Neural progenitor cell (in vitro differentiated cells): ENCODE measurements around the gene ARRDC3. TPM values are rescaled to one million over a fixed set of nuclear protein-coding genes. Genes with fewer than 3 reads are reported as not detected.
"Not testable (repeated sequence)": the region's sequence is repeated elsewhere in the genome, so short reads cannot be mapped to it uniquely, and the experiment has no call there.

Experiments used
- DNase-seq: peaks from one replicate; pipeline ENCODE4 v3.0.0-alpha.2; 2016; ENCODE audit warnings: low spot score
- H2AFZ ChIP-seq: fragments of 200-600 bp; sonication (generic); replicated peaks from 2 replicates; pipeline ENCODE4 v1.6.1; 2016; ENCODE audit warnings: antibody characterized with exemption
- H3F3A ChIP-seq: fragments of 200-600 bp; sonication (generic); 2 replicates; pipeline ENCODE4 v1.6.1; 2016; ENCODE audit warnings: antibody characterized with exemption, low read depth
- H3K27ac ChIP-seq: fragments of 200-600 bp; sonication (generic); 2 replicates; pipeline ENCODE4 v1.5.1; 2016; ENCODE audit warnings: mild to moderate bottlenecking
- H3K27me3 ChIP-seq: fragments of 200-600 bp; sonication (generic); 2 replicates; pipeline ENCODE4 v1.6.1; 2016; ENCODE audit warnings: mild to moderate bottlenecking, moderate library complexity
- H3K36me3 ChIP-seq: fragments of 200-600 bp; sonication (generic); 2 replicates; pipeline ENCODE4 v1.5.1; 2016
- H3K4me1 ChIP-seq: fragments of 200-600 bp; sonication (generic); 2 replicates; pipeline ENCODE4 v1.6.1; 2016; ENCODE audit warnings: mixed run types
- H3K4me2 ChIP-seq: fragments of 200-600 bp; sonication (generic); 2 replicates; pipeline ENCODE4 v1.6.1; 2016
- H3K4me3 ChIP-seq: fragments of 200-600 bp; sonication (generic); 2 replicates; pipeline ENCODE4 v1.5.1; 2016
- H3K79me2 ChIP-seq: fragments of 200-600 bp; sonication (generic); 2 replicates; pipeline ENCODE4 v1.6.1; 2016; ENCODE audit warnings: low read depth
- H3K9ac ChIP-seq: fragments of 200-600 bp; sonication (generic); 2 replicates; pipeline ENCODE4 v1.6.1; 2016
- H3K9me3 ChIP-seq: fragments of 200-600 bp; sonication (generic); 2 replicates; pipeline ENCODE4 v1.5.1; 2016; ENCODE audit warnings: low read depth
- H4K20me1 ChIP-seq: fragments of 200-600 bp; sonication (generic); 2 replicates; pipeline ENCODE4 v1.6.1; 2016; ENCODE audit warnings: low read depth
- H3K27ac Mint-ChIP-seq: 3 replicates; pipeline ENCODE4 v1.8.0; 2021; ENCODE audit warnings: mixed read lengths
- H3K27me3 Mint-ChIP-seq: 2 replicates; pipeline ENCODE4 v1.8.0; 2022; ENCODE audit warnings: low read depth, mild to moderate bottlenecking, inconsistent platforms, moderate library complexity, mixed read lengths; ENCODE audit not compliant: insufficient read depth
- H3K36me3 Mint-ChIP-seq: 3 replicates; pipeline ENCODE4 v1.8.0; 2021; ENCODE audit warnings: mixed read lengths
- H3K4me1 Mint-ChIP-seq: 3 replicates; pipeline ENCODE4 v1.8.0; 2021; ENCODE audit warnings: mixed read lengths
- H3K4me3 Mint-ChIP-seq: 3 replicates; pipeline ENCODE4 v1.8.0; 2021; ENCODE audit warnings: mild to moderate bottlenecking, moderate library complexity, mixed read lengths
- H3K9me3 Mint-ChIP-seq: 3 replicates; pipeline ENCODE4 v1.8.0; 2020; ENCODE audit warnings: mixed read lengths
- CTCF ChIP-seq: fragments of 200-600 bp; sonication (generic); IDR thresholded peaks from 2 replicates; pipeline ENCODE4 v1.5.1; 2017; ENCODE audit warnings: antibody characterized with exemption, mild to moderate bottlenecking
- EZH2 ChIP-seq: fragments of 200-600 bp; sonication (generic); IDR thresholded peaks from 2 replicates; pipeline ENCODE4 v1.6.1; 2017; ENCODE audit warnings: antibody characterized with exemption, mild to moderate bottlenecking, moderate library complexity
- EZH2phosphoT487 ChIP-seq: fragments of 200-600 bp; sonication (generic); IDR thresholded peaks from 2 replicates; pipeline ENCODE4 v1.6.1; 2017; ENCODE audit warnings: antibody characterized with exemption
- total RNA-seq: library from RNA; depleted of rRNA; stranded (reverse); fragments of >200 nt; gene quantifications from 2 replicates; pipeline ENCODE4 v1.2.3, GENCODE V29; 2015; ENCODE audit warnings: low replicate concordance

ARRDC3 gene
- total RNA-seq, 1 donor from 2014 or later: 126 TPM

DNA sequence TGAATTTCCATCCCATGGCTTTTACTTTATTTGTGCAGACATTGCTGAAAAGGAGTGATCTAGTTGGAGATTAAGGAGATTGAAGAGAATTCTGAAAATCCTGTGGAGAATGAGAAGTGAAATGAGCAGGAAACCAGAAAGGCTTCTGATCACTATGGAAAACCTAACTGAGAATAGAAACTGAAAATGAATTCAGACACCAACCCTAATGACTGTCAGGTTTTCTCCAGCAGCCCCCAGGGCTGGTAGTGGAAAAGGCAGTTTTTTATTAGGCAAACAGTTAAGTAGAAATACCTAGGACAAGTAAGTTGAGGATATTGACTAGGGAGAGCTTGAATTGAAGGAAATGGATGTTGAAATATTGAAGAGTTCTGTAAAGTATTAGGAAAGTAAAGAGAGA lies 14.7 kb upstream of the ARRDC3 start:
- Mint-ChIP-seq H3K4me1 (peaks cover 4% of the 10 kb centered on the region), H3K27ac (no peak overlapping the region), H3K9me3 (no peaks in the 10 kb centered on the region), H3K36me3 (peaks cover 3% of the 10 kb centered on the region), H3K27me3 (no peaks in the 10 kb centered on the region), H3K4me3 (no peak overlapping the region)
- Histone ChIP-seq H3K27me3 (no peaks in the 10 kb centered on the region), H3K27ac (peak overlapping the region; percentile 71), H3K36me3 (no peaks in the 10 kb centered on the region), H3K79me2 (no peaks in the 10 kb centered on the region), H3F3A (peaks cover 7% of the 10 kb centered on the region), H3K4me3 (no peak overlapping the region), H3K4me1 (peaks cover 9% of the 10 kb centered on the region), H4K20me1 (no peaks in the 10 kb centered on the region), H3K4me2 (peak overlapping the region; percentile 36), H2AFZ (no peak overlapping the region), H3K9ac (no peak overlapping the region), H3K9me3 (no peaks in the 10 kb centered on the region)
- no peak for DNase-seq
- TF ChIP-seq EZH2: no peak
- no peak for TF ChIP-seq CTCF
- no peak for TF ChIP-seq EZH2phosphoT487

DNA sequence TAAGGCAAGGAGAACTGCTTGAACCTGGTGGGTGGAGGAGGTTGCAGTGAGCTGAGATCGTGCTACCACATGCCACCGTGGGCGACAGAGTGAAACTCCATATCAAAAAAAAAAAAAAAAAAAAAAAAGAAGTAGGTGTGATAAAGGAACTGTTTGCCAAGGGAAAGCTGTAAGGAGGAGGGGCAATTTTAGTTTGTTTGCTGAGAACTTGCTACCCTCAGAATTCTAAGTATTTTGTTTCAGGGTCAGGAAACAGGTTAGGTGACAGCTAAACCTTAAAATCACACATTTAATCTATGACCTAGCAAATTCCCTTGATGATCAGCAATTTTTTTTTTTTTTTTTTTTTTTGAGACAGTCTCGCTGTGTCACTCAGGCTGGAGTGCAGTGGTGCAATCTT lies 7.2 kb upstream of the ARRDC3 start:
- H2AFZ ChIP-seq: no peak overlapping the region
- Mint-ChIP-seq H3K27me3 (no peaks in the 10 kb centered on the region), H3K36me3 (peaks cover 4% of the 10 kb centered on the region), H3K4me3 (no peak overlapping the region), H3K9me3 (no peaks in the 10 kb centered on the region), H3K4me1 (peaks cover 2% of the 10 kb centered on the region), H3K27ac (no peak overlapping the region)
- H3F3A ChIP-seq: peaks cover 4% of the 10 kb centered on the region
- H3K9ac ChIP-seq: no peak overlapping the region
- no peak overlapping the region for H3K27ac ChIP-seq
- H3K4me1 ChIP-seq: no peaks in the 10 kb centered on the region
- no peaks in the 10 kb centered on the region for H3K9me3 ChIP-seq
- H3K4me3 ChIP-seq: no peak overlapping the region
- H3K4me2 ChIP-seq: no peak overlapping the region
- H3K36me3 ChIP-seq: no peaks in the 10 kb centered on the region
- H3K27me3 ChIP-seq: no peaks in the 10 kb centered on the region
- DNase-seq: no peak
- no peaks in the 10 kb centered on the region for H4K20me1 ChIP-seq
- TF ChIP-seq EZH2phosphoT487 (no peak), EZH2 (no peak), CTCF (no peak)
- H3K79me2 ChIP-seq: no peaks in the 10 kb centered on the region

DNA sequence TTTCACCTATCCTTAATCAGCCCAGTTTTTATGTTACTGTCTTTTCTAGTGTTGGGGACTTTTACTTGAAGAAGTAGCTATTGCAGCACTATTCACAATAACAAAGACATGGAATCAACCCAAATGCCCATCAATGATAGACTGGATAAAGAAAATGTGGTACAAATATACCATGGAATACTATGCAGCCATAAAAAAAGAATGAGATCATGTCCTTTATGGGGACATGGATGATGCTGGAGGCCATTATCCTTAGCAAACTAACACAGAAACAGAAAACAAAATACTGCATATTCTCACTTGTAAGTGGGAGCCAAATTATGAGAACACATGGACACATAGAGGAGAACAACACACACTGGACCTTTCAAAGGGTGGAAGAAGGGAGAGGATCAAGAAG lies 6.4 kb upstream of the ARRDC3 start:
- H3K36me3 Mint-ChIP-seq, H3K4me1 ChIP-seq, H2AFZ ChIP-seq, H3K9me3 ChIP-seq, H3K27ac ChIP-seq, H3K79me2 ChIP-seq, H3K4me2 ChIP-seq, H4K20me1 ChIP-seq, H3K4me3 ChIP-seq, DNase-seq, H3K27ac Mint-ChIP-seq, H3K4me1 Mint-ChIP-seq, H3K9me3 Mint-ChIP-seq, H3K9ac ChIP-seq, H3K27me3 Mint-ChIP-seq, H3K27me3 ChIP-seq, H3F3A ChIP-seq, H3K36me3 ChIP-seq, H3K4me3 Mint-ChIP-seq: not testable (repeated sequence)

GRCh38 chr5:91388362-91388761 lies 5.2 kb upstream of the ARRDC3 start:
- H3K9me3 ChIP-seq: no peaks in the 10 kb centered on the region
- H4K20me1 ChIP-seq: peaks cover 7% of the 10 kb centered on the region
- no peak overlapping the region for H3K4me3 ChIP-seq
- Mint-ChIP-seq H3K9me3 (no peaks in the 10 kb centered on the region), H3K27ac (no peak overlapping the region), H3K27me3 (no peaks in the 10 kb centered on the region), H3K36me3 (peaks cover 4% of the 10 kb centered on the region), H3K4me3 (no peak overlapping the region), H3K4me1 (peaks cover 14% of the 10 kb centered on the region)
- no peaks in the 10 kb centered on the region for H3K27me3 ChIP-seq
- H3K4me1 ChIP-seq: peaks cover 6% of the 10 kb centered on the region
- DNase-seq: no peak
- H3K27ac ChIP-seq: no peak overlapping the region
- TF ChIP-seq EZH2phosphoT487 (no peak), CTCF (no peak), EZH2 (no peak)
- no peak overlapping the region for H3K4me2 ChIP-seq
- no peaks in the 10 kb centered on the region for H3K36me3 ChIP-seq
- H3F3A ChIP-seq: peaks cover 18% of the 10 kb centered on the region
- no peak overlapping the region for H3K9ac ChIP-seq
- H2AFZ ChIP-seq: no peak overlapping the region
- H3K79me2 ChIP-seq: no peaks in the 10 kb centered on the region
